KG1 (cell line): Measurements from ENCODE around the gene DCP2.

Experiments
- DNase-seq: peaks from one replicate; lab custom pipeline; 2025; lab: John Stamatoyannopoulos, UW

Gene DCP2

GRCh38 chr5:113067635-113068344 is 91.2 kb downstream of the DCP2 start:
- DNase-seq, result no peak

DNA sequence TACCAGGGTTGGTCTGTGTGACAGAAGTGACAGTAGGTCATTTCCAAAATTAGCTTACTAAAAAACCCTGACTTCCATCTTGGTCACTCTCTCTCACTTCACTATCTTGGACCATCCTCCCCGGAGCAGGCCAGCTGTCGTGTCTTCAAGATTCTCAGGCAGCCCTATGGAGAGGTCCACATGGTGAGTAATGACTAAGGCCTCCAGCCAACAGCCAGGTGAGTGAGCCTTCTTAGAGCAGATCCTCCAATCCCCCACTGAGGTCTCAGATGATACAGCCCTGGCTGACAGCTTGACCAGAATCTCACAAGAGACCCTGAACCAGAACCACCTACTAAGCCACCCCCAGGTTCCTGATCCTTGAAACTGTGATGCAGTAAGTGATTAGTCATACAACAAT is 92.0 kb downstream of the DCP2 start:
- no peak for DNase-seq
